Measurements from ENCODE around the gene AKR1C3. TPM values are rescaled to one million over a fixed set of nuclear protein-coding genes. Genes with fewer than 3 reads are reported as not detected.
"Not testable (repeated sequence)": the region's sequence is repeated elsewhere in the genome, so short reads cannot be mapped to it uniquely, and the experiment has no call there.

Gene AKR1C3
- total RNA-seq, 1 experiment from 2014 or later = 0.62 TPM

GRCh38 chr10:5046410-5046809 lies 47.8 kb upstream of the AKR1C3 start:
- ChIA-PET POLR2A (no interaction called here), CTCF (no interaction called here)
- Histone ChIP-seq H3K4me3 (ENCODE audit: low read depth in 2 of 2, low read length in 2 of 2) (no peak overlapping the region), H3K4me1 (ENCODE audit: control insufficient read depth, insufficient read depth, low read length) (no peaks in the 10 kb centered on the region), H3K36me3 (ENCODE audit: control insufficient read depth, insufficient read depth, low read length) (no peaks in the 10 kb centered on the region), H3K9me3 (ENCODE audit: control insufficient read depth, insufficient read depth, low read depth, low read length) (no peaks in the 10 kb centered on the region), H3K27me3 (ENCODE audit: control insufficient read depth, insufficient read depth, low read length) (no peaks in the 10 kb centered on the region), H3K27ac (ENCODE audit: low read length) (no peak overlapping the region)
- no peak for TF ChIP-seq CTCF (IDR thresholded peaks at IDR 0.05)
- TF ChIP-seq TCF7L2 (IDR thresholded peaks at IDR 0.05; ENCODE audit: low read depth, low read length) = no peak
- no peak for TF ChIP-seq REST (IDR thresholded peaks at IDR 0.05; ENCODE audit: insufficient read depth in 1 of 2, low read depth in 2 of 2, low read length in 1 of 2)
- no peak for TF ChIP-seq SIN3A (IDR thresholded peaks at IDR 0.05; ENCODE audit: borderline replicate concordance, insufficient read depth, low read depth, low read length)
- no peak for TF ChIP-seq POLR2AphosphoS5 (IDR thresholded peaks at IDR 0.05; ENCODE audit: low read depth, low read length)
- in situ Hi-C loops (cut with HindIII; ENCODE audit: low pct_unique_long_range_greater_than_20kb, low sequenced_read_pairs) = no loop called here
- no peak for ATAC-seq
- intact Hi-C loops (cut with micrococcal nuclease; ENCODE audit: unreplicated experiment) = no loop called here
- no TSS peak for BruUV-seq (replicated peaks)
- DNase-seq (ENCODE audit: low read depth, low spot score) = no peak

- H3K9me3 ChIP-seq (ENCODE audit: control insufficient read depth, insufficient read depth, low read depth, low read length); in situ Hi-C loops (cut with HindIII; ENCODE audit: low pct_unique_long_range_greater_than_20kb, low sequenced_read_pairs); intact Hi-C loops (cut with micrococcal nuclease; ENCODE audit: unreplicated experiment); DNase-seq (ENCODE audit: low read depth, low spot score); BruUV-seq (replicated peaks); H3K4me3 ChIP-seq (ENCODE audit: low read depth in 2 of 2, low read length in 2 of 2); H3K27ac ChIP-seq (ENCODE audit: low read length); H3K36me3 ChIP-seq (ENCODE audit: control insufficient read depth, insufficient read depth, low read length); CTCF ChIA-PET; H3K27me3 ChIP-seq (ENCODE audit: control insufficient read depth, insufficient read depth, low read length); ATAC-seq; H3K4me1 ChIP-seq (ENCODE audit: control insufficient read depth, insufficient read depth, low read length): not testable (repeated sequence)
- POLR2A ChIA-PET = interaction anchor here (0.6 kb wide), 1 partner anchor 13 kb away, joined by 4 read pairs; no protein-coding TSS in a partner anchor
Observed at GRCh38 chr10:5047055-5047454, 47.2 kb upstream of the AKR1C3 start.

- ChIA-PET POLR2A (no interaction called here), CTCF (no interaction called here)
- Histone ChIP-seq H3K4me1 (ENCODE audit: control insufficient read depth, insufficient read depth, low read length) (no peaks in the 10 kb centered on the region), H3K9me3 (ENCODE audit: control insufficient read depth, insufficient read depth, low read depth, low read length) (no peaks in the 10 kb centered on the region), H3K36me3 (ENCODE audit: control insufficient read depth, insufficient read depth, low read length) (no peaks in the 10 kb centered on the region), H3K27ac (ENCODE audit: low read length) (no peak overlapping the region), H3K4me3 (ENCODE audit: low read depth in 2 of 2, low read length in 2 of 2) (no peak overlapping the region), H3K27me3 (ENCODE audit: control insufficient read depth, insufficient read depth, low read length) (no peaks in the 10 kb centered on the region)
- TF ChIP-seq POLR2AphosphoS5 (IDR thresholded peaks at IDR 0.05; ENCODE audit: low read depth, low read length) (no peak), CTCF (IDR thresholded peaks at IDR 0.05) (no peak), TCF7L2 (IDR thresholded peaks at IDR 0.05; ENCODE audit: low read depth, low read length) (no peak), REST (IDR thresholded peaks at IDR 0.05; ENCODE audit: insufficient read depth in 1 of 2, low read depth in 2 of 2, low read length in 1 of 2) (no peak), SIN3A (IDR thresholded peaks at IDR 0.05; ENCODE audit: borderline replicate concordance, insufficient read depth, low read depth, low read length) (no peak)
- intact Hi-C loops (cut with micrococcal nuclease; ENCODE audit: unreplicated experiment) = no loop called here
- DNase-seq (ENCODE audit: low read depth, low spot score) = no peak
- in situ Hi-C loops (cut with HindIII; ENCODE audit: low pct_unique_long_range_greater_than_20kb, low sequenced_read_pairs) = no loop called here
- no TSS peak for BruUV-seq (replicated peaks)
- no peak for ATAC-seq
Observed at GRCh38 chr10:5047912-5048628, 46.1 kb upstream of the AKR1C3 start.

Data from Panc1 (cell line).